Gastroesophageal sphincter (tissue), 4 donors: ENCODE measurements around the gene BRD4. TPM values are rescaled to one million over a fixed set of nuclear protein-coding genes. Genes with fewer than 3 reads are reported as not detected.

Experiments
- ATAC-seq: fragments of 150-250 bp; one replicate; pipeline ENCODE4 v1.9.1; 2016; ENCODE audit warnings: mild to moderate bottlenecking, moderate library complexity
- H3K27ac ChIP-seq, 4 donors: fragments of 200-600 bp; sonication (generic) in 3 of 4; 1 replicate in 3 of 4; 2 replicates in 1 of 4; pipeline ENCODE4 v1.5.1; 2016 to 2019
- H3K27me3 ChIP-seq: fragments of 200-600 bp; sonication (generic); one replicate; pipeline ENCODE4 v1.5.1; 2019
- H3K36me3 ChIP-seq, 2 donors: fragments of 200-600 bp; sonication (generic); one replicate each; pipeline ENCODE4 v1.5.1; 2019; ENCODE audit warnings: control low read depth in 1 of 2
- H3K4me1 ChIP-seq, 3 donors: fragments of 200-600 bp; sonication (generic); 1 replicate in 2 of 3; 2 replicates in 1 of 3; pipeline ENCODE4 v1.5.1; 2016 to 2019; ENCODE audit warnings: control low read depth in 2 of 3
- H3K4me3 ChIP-seq, 2 donors: fragments of 200-600 bp; sonication (generic); one replicate each; pipeline ENCODE4 v1.5.1; 2019; ENCODE audit warnings: mild to moderate bottlenecking in 1 of 2, moderate library complexity in 1 of 2
- H3K9me3 ChIP-seq, 3 donors: fragments of 200-600 bp; sonication (generic); one replicate each; pipeline ENCODE4 v1.5.1; 2017 to 2019; ENCODE audit warnings: control low read depth in 2 of 3
- CTCF ChIP-seq, 4 experiments: fragments of 200-600 bp in 2 of 4; fragments of 450-650 bp in 2 of 4; sonication (generic) in 1 of 4; IDR thresholded peaks; one replicate each; pipeline ENCODE4 v1.5.1; 2017 to 2019; ENCODE audit warnings: antibody characterized with exemption in 4 of 4, mild to moderate bottlenecking in 2 of 4, moderate library complexity in 2 of 4
- EP300 ChIP-seq: sonication (generic); formaldehyde crosslinking; IDR thresholded peaks from one replicate; pipeline ENCODE4 v1.6.1; 2017; ENCODE audit warnings: antibody characterized with exemption, mild to moderate bottlenecking
- POLR2A ChIP-seq, 2 donors: fragments of 450-650 bp; IDR thresholded peaks; one replicate each; pipeline ENCODE4 v1.6.1; 2017; ENCODE audit warnings: antibody characterized with exemption in 2 of 2, mild to moderate bottlenecking in 2 of 2, moderate library complexity in 1 of 2
- POLR2AphosphoS5 ChIP-seq: sonication (generic); formaldehyde crosslinking; IDR thresholded peaks from one replicate; pipeline ENCODE4 v1.6.1; 2017; ENCODE audit warnings: antibody characterized with exemption
- WGBS, 2 donors: methylation state at CpG; one replicate each; pipeline ENCODE4 v1.1.5; 2018; ENCODE audit warnings: low coverage in 1 of 2; 5-methylcytosine and 5-hydroxymethylcytosine counted together
- total RNA-seq, 4 donors: library from RNA; depleted of rRNA; stranded (reverse); fragments of >200 nt; gene quantifications; one replicate each; pipeline ENCODE4 v1.1.0, GENCODE V29; 2016

The BRD4 gene
- total RNA-seq, 4 donors from 2014 or later, result 29.6 to 49.3 (median 34.4) TPM

GRCh38 chr19:15299568-15300409 is 32.5 kb downstream of the BRD4 start:
- Histone ChIP-seq H3K4me1 (peaks cover 11 to 100% (median 77%) of the 10 kb centered on the region in 3 donors), H3K27me3 (no peaks in the 10 kb centered on the region), H3K36me3 (no peaks in the 10 kb centered on the region), H3K4me3 (no peak overlapping the region), H3K9me3 (no peaks in the 10 kb centered on the region), H3K27ac (peak overlapping the region in 2 of 4 donors; percentile 39 to 49)
- no peak for ATAC-seq
- 73 to 98% methylated on average over 7 to 10 of the region's 12 CpGs for WGBS, 2 donors
- TF ChIP-seq EP300 (no peak), POLR2AphosphoS5 (peak; percentile 52)

- TF ChIP-seq POLR2A (IDR thresholded peaks at IDR 0.05) (no peak), CTCF (IDR thresholded peaks at IDR 0.05) (no peak), POLR2AphosphoS5 (no peak), EP300 (no peak)
- peak overlapping the region in 3 of 4 donors; percentile 19 to 49 (median 39) for H3K27ac ChIP-seq
- no peaks in the 10 kb centered on the region for H3K9me3 ChIP-seq
- no peak for ATAC-seq
- no peak overlapping the region for H3K4me3 ChIP-seq
- H3K4me1 ChIP-seq, result peaks cover 17 to 100% (median 78%) of the 10 kb centered on the region in 3 donors
- no peaks in the 10 kb centered on the region for H3K36me3 ChIP-seq
- no peaks in the 10 kb centered on the region for H3K27me3 ChIP-seq
- 84 to 100% methylated on average over 4 to 5 of the region's 7 CpGs for WGBS, 2 donors
These were observed 33.3 kb downstream of the BRD4 start for GRCh38 chr19:15298847-15299567.

- 37 to 39% methylated on average over 6 to 10 of the region's 10 CpGs for WGBS, 2 donors
- ATAC-seq, result peak; percentile 35
- peaks cover 29 to 100% (median 81%) of the 10 kb centered on the region in 3 donors for H3K4me1 ChIP-seq
- no peaks in the 10 kb centered on the region for H3K9me3 ChIP-seq
- TF ChIP-seq POLR2AphosphoS5, result peak; percentile 49
- TF ChIP-seq EP300, result no peak
- H3K27me3 ChIP-seq, result no peaks in the 10 kb centered on the region
- H3K27ac ChIP-seq, result peak overlapping the region in 3 of 4 donors; percentile 49 to 72 (median 71)
- no peak overlapping the region for H3K4me3 ChIP-seq
- no peaks in the 10 kb centered on the region for H3K36me3 ChIP-seq
These were observed 34.7 kb downstream of the BRD4 start for GRCh38 chr19:15297416-15298224.

GRCh38 chr19:15296841-15297415 is 35.4 kb downstream of the BRD4 start:
- whole genome bisulfite sequencing, 2 donors, result 14 to 16% methylated on average over 3 to 4 of the region's 7 CpGs
- Histone ChIP-seq H3K4me3 (no peak overlapping the region), H3K4me1 (peaks cover 29 to 100% (median 76%) of the 10 kb centered on the region in 3 donors), H3K27me3 (no peaks in the 10 kb centered on the region), H3K27ac (peak overlapping the region; percentile 25 to 72 (median 60)), H3K9me3 (no peaks in the 10 kb centered on the region), H3K36me3 (no peaks in the 10 kb centered on the region)
- TF ChIP-seq POLR2AphosphoS5 (no peak), EP300 (no peak), POLR2A (IDR thresholded peaks at IDR 0.05) (no peak), CTCF (IDR thresholded peaks at IDR 0.05) (no peak)
- ATAC-seq, result no peak

- TF ChIP-seq POLR2A (IDR thresholded peaks at IDR 0.05) (no peak), POLR2AphosphoS5 (peak; percentile 24)
- Histone ChIP-seq H3K36me3 (no peaks in the 10 kb centered on the region), H3K27me3 (no peaks in the 10 kb centered on the region), H3K27ac (peak overlapping the region; percentile 25 to 72 (median 60)), H3K4me3 (no peak overlapping the region), H3K4me1 (peaks cover 29 to 100% (median 71%) of the 10 kb centered on the region in 3 donors), H3K9me3 (no peaks in the 10 kb centered on the region)
- WGBS, 2 donors, result 30 to 32% methylated on average over 7 to 10 of the region's 10 CpGs
- peak; percentile 28 for ATAC-seq
These were observed 36.0 kb downstream of the BRD4 start for GRCh38 chr19:15296353-15296752.
